Panc1 (cell line): ENCODE measurements around the gene TAB2. TPM values are rescaled to one million over a fixed set of nuclear protein-coding genes. Genes with fewer than 3 reads are reported as not detected.

Source experiments
- ATAC-seq: fragments of 200-7000 bp; cut with Tn5 transposase; 2 replicates; pipeline ENCODE4 v1.9.1; 2020; ENCODE audit warnings: mild to moderate bottlenecking, moderate library complexity
- BruUV-seq: library from RNA; stranded (reverse); fragments of 400-500 nt; replicated peaks from 2 replicates; lab custom pipeline; 2021; lab: Mats Ljungman, UMichigan
- CTCF ChIA-PET: fragments of 300-600 bp; sonication (Branson Sonifier 250); formaldehyde crosslinking; loops from one replicate; lab custom pipeline; 2022; ENCODE audit warnings: antibody characterized with exemption; lab: Charles Lee
- POLR2A ChIA-PET: fragments of 300-600 bp; sonication (Branson Sonifier 250); formaldehyde crosslinking; loops from one replicate; lab custom pipeline; 2022; ENCODE audit warnings: antibody characterized with exemption; lab: Charles Lee
- DNase-seq: peaks from one replicate; pipeline ENCODE4 v3.0.0-alpha.2; 2010; ENCODE audit warnings: low read depth, low spot score
- H3K27ac ChIP-seq: 2 replicates; pipeline ENCODE4 v1.5.1; 2011; ENCODE audit warnings: mild to moderate bottlenecking, low read length, inconsistent platforms
- H3K27me3 ChIP-seq: fragments of 200-500 bp; sonication (Bioruptor generic); 2 replicates; pipeline ENCODE4 v1.6.0; 2014; ENCODE audit warnings: low read length, inconsistent platforms; ENCODE audit not compliant: control insufficient read depth, insufficient read depth
- H3K36me3 ChIP-seq: fragments of 200-500 bp; sonication (Bioruptor generic); 2 replicates; pipeline ENCODE4 v1.5.1; 2014; ENCODE audit warnings: inconsistent platforms, mild to moderate bottlenecking, low read length, moderate library complexity; ENCODE audit not compliant: control insufficient read depth, insufficient read depth
- H3K4me1 ChIP-seq: 2 replicates; pipeline ENCODE4 v1.5.1; 2011; ENCODE audit warnings: inconsistent platforms, mild to moderate bottlenecking, low read length, moderate library complexity; ENCODE audit not compliant: control insufficient read depth, insufficient read depth
- H3K4me3 ChIP-seq, 2 experiments: 2 replicates each; pipeline ENCODE4 v1.5.1; 2011 to 2012; ENCODE audit warnings: low read depth in 2 of 2, low read length in 2 of 2, mild to moderate bottlenecking in 2 of 2, inconsistent platforms in 1 of 2, moderate library complexity in 1 of 2
- H3K9me3 ChIP-seq: fragments of 200-500 bp; sonication (Bioruptor generic); 2 replicates; pipeline ENCODE4 v1.5.1; 2014; ENCODE audit warnings: low read depth, mild to moderate bottlenecking, inconsistent platforms, low read length, moderate library complexity; ENCODE audit not compliant: control insufficient read depth, insufficient read depth
- POLR2AphosphoS5 ChIP-seq: IDR thresholded peaks from 2 replicates; pipeline ENCODE4 v1.6.1; 2012; ENCODE audit warnings: mild to moderate bottlenecking, low read depth, low read length, moderate library complexity
- SIN3A ChIP-seq: IDR thresholded peaks from 2 replicates; pipeline ENCODE4 v1.6.1; 2012; ENCODE audit warnings: low read depth, mild to moderate bottlenecking, low read length, moderate library complexity, borderline replicate concordance; ENCODE audit not compliant: insufficient read depth
- TCF7L2 ChIP-seq: IDR thresholded peaks from 2 replicates; pipeline ENCODE4 v1.6.1; 2011; ENCODE audit warnings: mild to moderate bottlenecking, low read depth, low read length, inconsistent platforms
- in situ Hi-C: cut with HindIII; loops from 2 replicates; pipeline ENCODE4 v1.10.0; 2016; ENCODE audit warnings: low sequenced_read_pairs, low pct_unique_long_range_greater_than_20kb
- intact Hi-C: fragments of 100-400 bp; cut with micrococcal nuclease; formaldehyde crosslinking; loops from one replicate; pipeline ENCODE4 v1.10.0; 2022; ENCODE audit not compliant: unreplicated experiment
- total RNA-seq: library from RNA; stranded (reverse); gene quantifications from one replicate; pipeline ENCODE4 v1.2.1, GENCODE V29; 2021; ENCODE audit not compliant: unreplicated experiment
- TF ChIP-seq, protein P1 (sequence below): fragments of 450-650 bp; IDR thresholded peaks from 2 replicates; pipeline ENCODE4 v1.5.1; 2017; ENCODE audit warnings: mild to moderate bottlenecking
- TF ChIP-seq, protein P2 (sequence below), 2 experiments: IDR thresholded peaks; 2 replicates each; pipeline ENCODE4 v1.6.1; 2011 to 2012; ENCODE audit warnings: low read depth in 2 of 2, control low read depth in 1 of 2, low read length in 1 of 2, mild to moderate bottlenecking in 1 of 2, moderate library complexity in 1 of 2; ENCODE audit not compliant: insufficient read depth in 1 of 2

TAB2 gene
- total RNA-seq, 1 experiment from 2014 or later, result 47.2 TPM

GRCh38 chr6:149414821-149415220 lies 97.3 kb downstream of the TAB2 start:
- CTCF ChIA-PET, result no interaction called here
- intact Hi-C loops, result no loop called here
- in situ Hi-C loops, result no loop called here
- Histone ChIP-seq H3K27me3 (no peaks in the 10 kb centered on the region), H3K4me3 (no peak overlapping the region), H3K27ac (no peak overlapping the region), H3K9me3 (no peaks in the 10 kb centered on the region), H3K4me1 (no peaks in the 10 kb centered on the region), H3K36me3 (no peaks in the 10 kb centered on the region; the same call in 1 of the 2 replicates)
- POLR2A ChIA-PET, result no interaction called here
- TF ChIP-seq, protein P1, sequence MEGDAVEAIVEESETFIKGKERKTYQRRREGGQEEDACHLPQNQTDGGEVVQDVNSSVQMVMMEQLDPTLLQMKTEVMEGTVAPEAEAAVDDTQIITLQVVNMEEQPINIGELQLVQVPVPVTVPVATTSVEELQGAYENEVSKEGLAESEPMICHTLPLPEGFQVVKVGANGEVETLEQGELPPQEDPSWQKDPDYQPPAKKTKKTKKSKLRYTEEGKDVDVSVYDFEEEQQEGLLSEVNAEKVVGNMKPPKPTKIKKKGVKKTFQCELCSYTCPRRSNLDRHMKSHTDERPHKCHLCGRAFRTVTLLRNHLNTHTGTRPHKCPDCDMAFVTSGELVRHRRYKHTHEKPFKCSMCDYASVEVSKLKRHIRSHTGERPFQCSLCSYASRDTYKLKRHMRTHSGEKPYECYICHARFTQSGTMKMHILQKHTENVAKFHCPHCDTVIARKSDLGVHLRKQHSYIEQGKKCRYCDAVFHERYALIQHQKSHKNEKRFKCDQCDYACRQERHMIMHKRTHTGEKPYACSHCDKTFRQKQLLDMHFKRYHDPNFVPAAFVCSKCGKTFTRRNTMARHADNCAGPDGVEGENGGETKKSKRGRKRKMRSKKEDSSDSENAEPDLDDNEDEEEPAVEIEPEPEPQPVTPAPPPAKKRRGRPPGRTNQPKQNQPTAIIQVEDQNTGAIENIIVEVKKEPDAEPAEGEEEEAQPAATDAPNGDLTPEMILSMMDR, result no peak
- no peak for TF ChIP-seq TCF7L2
- TF ChIP-seq, protein P2, sequence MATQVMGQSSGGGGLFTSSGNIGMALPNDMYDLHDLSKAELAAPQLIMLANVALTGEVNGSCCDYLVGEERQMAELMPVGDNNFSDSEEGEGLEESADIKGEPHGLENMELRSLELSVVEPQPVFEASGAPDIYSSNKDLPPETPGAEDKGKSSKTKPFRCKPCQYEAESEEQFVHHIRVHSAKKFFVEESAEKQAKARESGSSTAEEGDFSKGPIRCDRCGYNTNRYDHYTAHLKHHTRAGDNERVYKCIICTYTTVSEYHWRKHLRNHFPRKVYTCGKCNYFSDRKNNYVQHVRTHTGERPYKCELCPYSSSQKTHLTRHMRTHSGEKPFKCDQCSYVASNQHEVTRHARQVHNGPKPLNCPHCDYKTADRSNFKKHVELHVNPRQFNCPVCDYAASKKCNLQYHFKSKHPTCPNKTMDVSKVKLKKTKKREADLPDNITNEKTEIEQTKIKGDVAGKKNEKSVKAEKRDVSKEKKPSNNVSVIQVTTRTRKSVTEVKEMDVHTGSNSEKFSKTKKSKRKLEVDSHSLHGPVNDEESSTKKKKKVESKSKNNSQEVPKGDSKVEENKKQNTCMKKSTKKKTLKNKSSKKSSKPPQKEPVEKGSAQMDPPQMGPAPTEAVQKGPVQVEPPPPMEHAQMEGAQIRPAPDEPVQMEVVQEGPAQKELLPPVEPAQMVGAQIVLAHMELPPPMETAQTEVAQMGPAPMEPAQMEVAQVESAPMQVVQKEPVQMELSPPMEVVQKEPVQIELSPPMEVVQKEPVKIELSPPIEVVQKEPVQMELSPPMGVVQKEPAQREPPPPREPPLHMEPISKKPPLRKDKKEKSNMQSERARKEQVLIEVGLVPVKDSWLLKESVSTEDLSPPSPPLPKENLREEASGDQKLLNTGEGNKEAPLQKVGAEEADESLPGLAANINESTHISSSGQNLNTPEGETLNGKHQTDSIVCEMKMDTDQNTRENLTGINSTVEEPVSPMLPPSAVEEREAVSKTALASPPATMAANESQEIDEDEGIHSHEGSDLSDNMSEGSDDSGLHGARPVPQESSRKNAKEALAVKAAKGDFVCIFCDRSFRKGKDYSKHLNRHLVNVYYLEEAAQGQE (IDR thresholded peaks at IDR 0.05; ENCODE audit: insufficient read depth in 1 of 2, low read depth in 2 of 2, low read length in 1 of 2), result no peak
- TF ChIP-seq SIN3A, result no peak
- TF ChIP-seq POLR2AphosphoS5, result no peak
- BruUV-seq, result no TSS peak
- DNase-seq (no peak), ATAC-seq (no peak)

DNA sequence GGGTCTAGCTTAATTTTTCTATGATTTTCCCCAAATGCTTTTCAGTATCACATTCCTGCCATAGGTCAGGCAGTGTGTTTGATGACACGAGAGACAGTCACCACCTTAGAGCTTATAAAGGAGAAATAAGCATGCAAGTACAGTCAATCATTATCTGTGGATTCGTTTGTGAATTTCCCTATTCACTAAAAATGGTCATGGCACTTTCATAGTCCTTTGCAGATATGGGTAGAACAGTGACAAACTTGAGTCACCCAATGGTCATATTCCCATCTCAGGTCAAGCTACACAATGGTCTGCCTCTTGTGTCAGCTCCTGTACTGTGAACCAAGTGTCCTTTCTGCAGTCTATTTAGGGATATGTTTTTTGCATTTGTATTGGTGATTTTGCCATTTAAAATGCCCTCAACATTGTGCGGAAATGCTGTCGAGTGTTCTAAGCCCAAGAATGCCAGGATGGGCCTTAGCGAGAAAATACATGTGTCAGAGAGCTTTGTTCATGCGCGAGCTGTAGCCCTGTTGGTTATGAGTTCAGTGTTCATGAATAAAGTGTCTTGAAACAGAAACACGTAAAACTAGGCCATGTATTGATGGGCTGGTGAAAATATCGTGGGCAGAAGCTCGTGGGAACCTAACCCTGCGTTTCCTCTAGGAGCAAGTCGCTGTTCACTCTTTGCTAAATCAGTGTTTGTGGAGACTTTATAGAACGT lies 102.3 kb downstream of the TAB2 start:
- Histone ChIP-seq H3K27ac (no peak overlapping the region), H3K9me3 (no peaks in the 10 kb centered on the region), H3K4me1 (no peaks in the 10 kb centered on the region), H3K36me3 (no peaks in the 10 kb centered on the region), H3K4me3 (no peak overlapping the region), H3K27me3 (no peaks in the 10 kb centered on the region)
- in situ Hi-C loops (no loop called here), intact Hi-C loops (no loop called here)
- TF ChIP-seq POLR2AphosphoS5, result no peak
- TF ChIP-seq TCF7L2, result no peak
- TF ChIP-seq, protein P1, result no peak
- TF ChIP-seq, protein P2 (IDR thresholded peaks at IDR 0.05; ENCODE audit: insufficient read depth in 1 of 2, low read depth in 2 of 2, low read length in 1 of 2), result no peak
- no peak for TF ChIP-seq SIN3A
- no TSS peak for BruUV-seq
- CTCF ChIA-PET, result interaction anchor here (1.0 kb wide), 1 partner anchor 391 kb away, joined by 3 read pairs; no protein-coding TSS in a partner anchor
- POLR2A ChIA-PET, result interaction anchor here (0.7 kb wide), 1 partner anchor 258 kb away, joined by 3 read pairs; no protein-coding TSS in a partner anchor
- no peak for DNase-seq
- no peak for ATAC-seq
